Brain microvascular endothelial cell (primary cell): ENCODE measurements around the gene ZNF497.

Experiments
- DNase-seq: peaks from one replicate; pipeline ENCODE4 v3.0.0-alpha.2; 2020
- H3K27ac ChIP-seq: fragments of 250-450 bp; sonication (Bioruptor Pico); 2 replicates; pipeline ENCODE4 v1.5.1; 2020; ENCODE audit warnings: mild to moderate bottlenecking, moderate library complexity
- H3K27me3 ChIP-seq: fragments of 250-450 bp; sonication (Bioruptor Pico); replicated peaks from 2 replicates; pipeline ENCODE4 v1.5.1; 2020; ENCODE audit warnings: mild to moderate bottlenecking
- H3K36me3 ChIP-seq: fragments of 250-450 bp; sonication (Bioruptor Pico); replicated peaks from 2 replicates; pipeline ENCODE4 v1.5.1; 2020; ENCODE audit warnings: mild to moderate bottlenecking
- H3K4me3 ChIP-seq: 2 replicates; pipeline ENCODE4 v1.5.1; 2011; ENCODE audit warnings: low read depth, mild to moderate bottlenecking, control low read depth, low read length, moderate library complexity
- CTCF ChIP-seq: IDR thresholded peaks from 2 replicates; pipeline ENCODE4 v1.5.1; 2011; ENCODE audit warnings: low read depth, mild to moderate bottlenecking, moderate library complexity, low read length, control low read depth, inconsistent platforms; ENCODE audit errors: missing control alignments
- in situ Hi-C: cut with HindIII; loops from 2 replicates; pipeline ENCODE4 v1.10.0; 2017; ENCODE audit warnings: low sequenced_read_pairs, low pct_ligation_motif_present

Gene ZNF497

GRCh38 chr19:58398087-58398486, 35.5 kb upstream of the ZNF497 start:
- in situ Hi-C loops: no loop called here
- H3K4me3 ChIP-seq: no peak overlapping the region
- no peaks in the 10 kb centered on the region for H3K27me3 ChIP-seq
- H3K36me3 ChIP-seq: peaks cover 23% of the 10 kb centered on the region
- TF ChIP-seq CTCF: no peak
- no peak overlapping the region for H3K27ac ChIP-seq
- DNase-seq: no peak

DNA sequence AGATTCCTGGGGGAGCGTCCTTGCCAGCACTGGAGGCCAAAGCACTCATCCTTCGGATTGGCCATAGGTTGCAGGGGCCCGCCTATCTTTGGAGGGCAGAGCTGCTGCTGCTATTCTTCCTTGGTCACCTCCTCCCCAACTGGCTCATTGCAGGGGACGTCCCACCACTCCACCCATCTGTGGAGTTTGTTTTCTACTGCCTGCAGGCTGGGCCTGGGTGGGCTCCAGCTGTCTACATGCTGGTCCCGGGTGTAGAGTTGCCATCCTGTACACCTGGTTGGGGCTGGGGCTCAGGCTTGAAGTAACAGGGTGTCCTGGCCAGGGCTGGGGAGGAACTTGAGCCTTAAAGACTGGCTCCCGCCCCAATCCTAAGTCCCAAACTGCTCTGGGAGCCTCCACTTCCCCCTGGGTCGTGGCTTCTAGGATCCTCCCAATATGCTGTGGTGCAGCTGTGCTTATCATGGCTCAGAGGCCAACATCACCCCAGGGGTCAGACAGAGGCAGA, 35.0 kb upstream of the ZNF497 start:
- Histone ChIP-seq H3K36me3 (peaks cover 28% of the 10 kb centered on the region), H3K4me3 (no peak overlapping the region), H3K27me3 (no peaks in the 10 kb centered on the region), H3K27ac (no peak overlapping the region)
- no peak for DNase-seq
- in situ Hi-C loops: no loop called here
- TF ChIP-seq CTCF: no peak

DNA sequence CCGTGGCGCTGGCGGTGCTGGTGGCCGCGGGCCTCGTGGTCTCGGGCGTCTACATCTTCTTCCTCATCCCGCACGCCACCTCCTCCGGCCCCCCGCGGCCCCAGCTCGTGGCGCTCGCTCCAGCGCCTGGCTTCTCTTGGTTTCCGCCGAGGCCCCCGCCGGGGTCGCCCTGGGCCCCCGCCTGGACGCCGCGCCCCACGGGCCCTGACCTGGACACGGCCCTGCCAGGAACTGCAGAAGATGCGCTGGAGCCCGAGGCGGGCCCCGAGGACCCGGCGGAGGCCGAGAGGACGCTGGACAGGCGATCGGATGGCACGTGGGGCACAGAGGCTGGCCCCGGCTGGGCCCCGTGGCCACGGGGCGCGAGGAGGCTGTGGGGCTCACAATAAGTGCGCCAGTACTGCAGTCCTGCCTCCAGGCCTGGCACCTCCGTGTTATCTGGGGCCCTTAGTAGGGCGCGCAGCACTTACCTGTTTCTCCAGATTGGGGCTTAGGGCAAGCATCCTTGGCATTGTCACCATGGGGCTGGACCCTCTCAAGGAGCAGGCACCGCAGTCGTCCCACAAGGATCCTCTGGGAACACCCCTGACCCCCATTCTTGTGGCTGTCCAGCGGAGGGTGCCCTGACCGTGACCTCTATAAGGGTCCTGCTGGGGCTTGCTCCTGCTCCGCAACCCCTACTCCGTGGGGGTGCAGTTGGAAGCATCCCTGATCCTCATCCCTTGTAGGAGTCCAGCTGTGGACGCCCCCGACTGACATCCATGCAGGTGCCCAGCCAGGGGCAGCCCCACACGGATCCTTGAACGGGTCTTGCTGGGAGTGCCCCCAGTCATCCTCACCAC, 34.4 kb upstream of the ZNF497 start:
- no peak overlapping the region for H3K27ac ChIP-seq
- no peak overlapping the region for H3K4me3 ChIP-seq
- TF ChIP-seq CTCF: no peak
- DNase-seq: no peak
- no peaks in the 10 kb centered on the region for H3K27me3 ChIP-seq
- H3K36me3 ChIP-seq: peaks cover 33% of the 10 kb centered on the region
- in situ Hi-C loops: no loop called here

DNA sequence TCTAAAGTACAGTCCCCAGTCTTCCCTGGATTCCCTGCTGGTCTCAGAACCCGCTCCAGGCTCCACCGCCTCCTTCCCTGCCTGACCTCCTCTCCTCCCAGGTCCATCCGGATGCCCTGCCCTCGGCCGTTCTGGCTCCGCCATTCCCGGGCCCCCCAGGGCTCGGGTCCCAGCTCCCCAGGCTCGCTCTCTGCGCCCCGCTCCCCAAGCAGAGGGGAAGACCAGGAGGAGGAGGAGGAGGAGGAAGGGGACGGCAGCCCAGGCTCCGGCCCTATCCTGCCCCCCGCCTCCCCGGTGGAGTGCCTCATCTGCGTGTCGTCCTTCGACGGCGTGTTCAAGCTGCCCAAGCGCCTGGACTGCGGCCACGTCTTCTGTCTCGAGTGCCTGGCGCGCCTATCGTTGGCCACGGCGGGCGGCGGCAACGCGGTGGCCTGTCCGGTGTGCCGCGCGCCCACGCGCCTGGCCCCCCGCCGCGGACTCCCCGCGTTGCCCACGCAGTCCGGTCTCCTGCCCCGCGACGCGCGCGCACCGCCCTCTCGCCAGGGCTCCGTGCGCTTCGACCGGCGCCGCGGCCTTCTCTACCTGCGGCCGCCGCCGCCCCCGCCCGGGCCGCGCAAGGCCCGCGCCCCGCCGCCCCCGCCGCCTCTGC, 33.6 kb upstream of the ZNF497 start:
- Histone ChIP-seq H3K27ac (no peak overlapping the region), H3K27me3 (no peaks in the 10 kb centered on the region), H3K36me3 (peaks cover 39% of the 10 kb centered on the region), H3K4me3 (peak overlapping the region; percentile 22)
- in situ Hi-C loops: no loop called here
- no peak for TF ChIP-seq CTCF
- no peak for DNase-seq

GRCh38 chr19:58395220-58395978, 32.8 kb upstream of the ZNF497 start, which contains the start of gene RNF225:
Gene RNF225 (plus strand): TSS chr19:58395656. CDS start chr19:58396090, 434 bp downstream.
- TF ChIP-seq CTCF: no peak
- no peak within 1 kb of the TSS for H3K27ac ChIP-seq
- in situ Hi-C loops: no loop called here
- DNase-seq: no peak
- H3K36me3 ChIP-seq: peaks cover 45% of the 10 kb centered on the region
- H3K27me3 ChIP-seq: no peaks in the 10 kb centered on the region
- H3K4me3 ChIP-seq: peak within 1 kb of the TSS; percentile 22
